ENCODE results near the gene ADGRV1.
"Not testable (repeated sequence)": the region's sequence is repeated elsewhere in the genome, so short reads cannot be mapped to it uniquely, and the experiment has no call there.

The ADGRV1 gene

DNA sequence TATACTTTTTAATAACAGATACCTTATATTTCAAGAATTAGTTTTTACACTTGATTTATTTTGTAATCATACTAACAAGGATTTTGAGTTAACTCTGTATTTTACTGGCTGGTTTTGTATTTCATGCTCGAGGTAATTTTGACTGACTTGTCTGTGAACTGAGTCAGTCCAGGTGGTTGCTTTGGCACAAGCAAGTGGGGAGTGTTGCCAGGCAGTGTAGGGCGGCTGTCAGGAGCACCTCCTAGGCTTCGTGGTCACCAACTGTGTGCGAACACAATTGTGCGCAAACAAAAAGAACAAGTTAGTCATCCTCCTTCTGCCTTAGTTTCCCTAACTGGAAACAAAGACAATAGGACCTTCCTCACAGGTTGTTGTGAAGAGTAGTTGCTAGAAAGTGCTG lies 286.3 kb downstream of the ADGRV1 start:
- DNase-seq (ENCODE audit: low read depth in 1 of 2, low spot score in 1 of 2), result peak in 1 of 2 experiments; percentile 16
- TF ChIP-seq JUND (IDR thresholded peaks at IDR 0.05; ENCODE audit: low read depth), result no peak
- in situ Hi-C loops (cut with HindIII; ENCODE audit: low pct_unique_long_range_greater_than_20kb, low sequenced_read_pairs), result no loop called here

GRCh38 chr5:90845723-90846554 lies 287.3 kb downstream of the ADGRV1 start:
- TF ChIP-seq JUND (IDR thresholded peaks at IDR 0.05; ENCODE audit: low read depth), result no peak
- no peak for DNase-seq (ENCODE audit: low read depth in 1 of 2, low spot score in 1 of 2)
- in situ Hi-C loops (cut with HindIII; ENCODE audit: low pct_unique_long_range_greater_than_20kb, low sequenced_read_pairs), result no loop called here

DNA sequence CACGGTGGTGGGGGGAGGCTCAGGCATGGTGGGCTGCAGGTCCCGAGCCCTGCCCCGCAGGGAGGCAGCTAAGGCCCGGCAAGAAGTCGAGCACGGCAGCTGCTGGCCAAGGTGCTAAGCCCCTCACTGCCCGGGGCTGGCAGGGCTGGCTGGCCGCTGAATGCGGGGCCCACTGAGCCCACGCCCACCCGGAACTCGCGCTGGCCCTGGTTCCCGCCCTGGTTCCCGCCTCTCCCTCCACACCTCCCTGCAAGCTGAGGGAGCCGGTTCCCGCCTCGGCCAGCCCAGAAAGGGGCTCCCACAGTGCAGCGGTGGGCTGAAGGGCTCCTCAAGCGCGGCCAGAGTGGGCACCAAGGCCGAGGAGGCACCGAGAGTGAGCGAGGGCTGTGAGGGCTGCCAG lies 289.0 kb downstream of the ADGRV1 start:
- in situ Hi-C loops (cut with HindIII; ENCODE audit: low pct_unique_long_range_greater_than_20kb, low sequenced_read_pairs), result not testable (repeated sequence)

DNA sequence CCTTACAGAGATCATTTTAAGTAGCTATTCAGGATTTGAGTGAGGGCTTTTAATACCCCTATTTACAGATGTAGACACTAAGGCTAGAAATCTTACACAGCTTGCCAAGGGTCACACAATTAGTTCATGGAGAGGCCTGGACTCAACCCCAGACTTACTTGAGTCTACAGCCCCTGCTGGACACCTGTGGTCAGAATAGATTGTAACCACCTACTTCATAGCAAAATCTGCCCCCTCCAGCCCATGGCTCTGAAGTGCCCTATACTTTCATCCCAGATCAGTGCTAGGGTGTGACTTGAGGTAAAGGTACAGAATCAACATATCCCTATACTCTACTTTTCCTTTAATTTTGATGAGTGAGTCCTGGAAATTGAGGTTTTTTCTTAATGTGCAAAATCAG lies 291.3 kb downstream of the ADGRV1 start:
- in situ Hi-C loops (cut with HindIII; ENCODE audit: low pct_unique_long_range_greater_than_20kb, low sequenced_read_pairs), result no loop called here
- no peak for DNase-seq (ENCODE audit: low read depth in 1 of 2, low spot score in 1 of 2)
- no peak for TF ChIP-seq JUND (IDR thresholded peaks at IDR 0.05; ENCODE audit: low read depth)

More for the DNA sequence above, 289.0 kb downstream of the ADGRV1 start:
- not testable (repeated sequence) for DNase-seq (ENCODE audit: low read depth in 1 of 2, low spot score in 1 of 2)

GRCh38 chr5:90852531-90852930 lies 293.9 kb downstream of the ADGRV1 start:
- in situ Hi-C loops (cut with HindIII; ENCODE audit: low pct_unique_long_range_greater_than_20kb, low sequenced_read_pairs), result no loop called here
- TF ChIP-seq JUND (IDR thresholded peaks at IDR 0.05; ENCODE audit: low read depth), result no peak
- DNase-seq (ENCODE audit: low read depth in 1 of 2, low spot score in 1 of 2), result no peak

- DNase-seq (ENCODE audit: low read depth in 1 of 2, low spot score in 1 of 2), result no peak
- TF ChIP-seq JUND (IDR thresholded peaks at IDR 0.05; ENCODE audit: low read depth), result no peak
- in situ Hi-C loops (cut with HindIII; ENCODE audit: low pct_unique_long_range_greater_than_20kb, low sequenced_read_pairs), result no loop called here
Observed at GRCh38 chr5:90853750-90854149, 295.2 kb downstream of the ADGRV1 start.

- DNase-seq (ENCODE audit: low read depth in 1 of 2, low spot score in 1 of 2), result no peak
- no peak for TF ChIP-seq JUND (IDR thresholded peaks at IDR 0.05; ENCODE audit: low read depth)
- in situ Hi-C loops (cut with HindIII; ENCODE audit: low pct_unique_long_range_greater_than_20kb, low sequenced_read_pairs), result no loop called here
Observed at GRCh38 chr5:90854169-90854568, 295.6 kb downstream of the ADGRV1 start.

- DNase-seq (ENCODE audit: low read depth in 1 of 2, low spot score in 1 of 2), result no peak
- in situ Hi-C loops (cut with HindIII; ENCODE audit: low pct_unique_long_range_greater_than_20kb, low sequenced_read_pairs), result no loop called here
Observed at GRCh38 chr5:90855296-90856010, 296.9 kb downstream of the ADGRV1 start.

GRCh38 chr5:90861843-90862586 lies 303.4 kb downstream of the ADGRV1 start:
- no peak for TF ChIP-seq JUND (IDR thresholded peaks at IDR 0.05; ENCODE audit: low read depth)
- DNase-seq (ENCODE audit: low read depth in 1 of 2, low spot score in 1 of 2), result no peak
- in situ Hi-C loops (cut with HindIII; ENCODE audit: low pct_unique_long_range_greater_than_20kb, low sequenced_read_pairs), result no loop called here

More at GRCh38 chr5:90855296-90856010, 296.9 kb downstream of the ADGRV1 start:
- no peak for TF ChIP-seq JUND (IDR thresholded peaks at IDR 0.05; ENCODE audit: low read depth)

DNA sequence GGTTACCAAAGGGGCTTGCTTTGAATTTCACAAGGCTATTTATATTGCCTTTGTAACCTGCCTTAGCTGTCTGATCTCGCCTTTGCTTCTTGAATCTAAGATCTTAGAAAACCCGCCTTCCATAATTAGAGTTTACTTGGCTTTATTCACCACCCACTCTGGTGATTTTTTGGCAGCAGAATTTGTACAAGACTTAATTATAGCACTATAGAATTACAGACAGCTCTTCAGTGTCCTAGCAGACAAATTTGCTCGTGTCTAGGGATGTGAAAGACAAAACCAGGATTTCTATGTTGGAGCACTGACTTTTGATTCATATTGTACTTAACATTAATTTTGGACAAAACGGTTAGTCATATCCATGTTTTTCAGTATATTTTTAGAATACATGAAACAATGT lies 306.6 kb downstream of the ADGRV1 start:
- no peak for TF ChIP-seq JUND (IDR thresholded peaks at IDR 0.05; ENCODE audit: low read depth)
- DNase-seq (ENCODE audit: low read depth in 1 of 2, low spot score in 1 of 2), result no peak
- in situ Hi-C loops (cut with HindIII; ENCODE audit: low pct_unique_long_range_greater_than_20kb, low sequenced_read_pairs), result no loop called here

GRCh38 chr5:90866333-90866732 lies 307.7 kb downstream of the ADGRV1 start:
- in situ Hi-C loops (cut with HindIII; ENCODE audit: low pct_unique_long_range_greater_than_20kb, low sequenced_read_pairs), result no loop called here
- DNase-seq (ENCODE audit: low read depth in 1 of 2, low spot score in 1 of 2), result peak; percentile 39 to 40
- TF ChIP-seq JUND (IDR thresholded peaks at IDR 0.05; ENCODE audit: low read depth), result no peak

GRCh38 chr5:90866915-90867731 lies 308.5 kb downstream of the ADGRV1 start:
- DNase-seq (ENCODE audit: low read depth in 1 of 2, low spot score in 1 of 2), result no peak
- TF ChIP-seq JUND (IDR thresholded peaks at IDR 0.05; ENCODE audit: low read depth), result no peak
- in situ Hi-C loops (cut with HindIII; ENCODE audit: low pct_unique_long_range_greater_than_20kb, low sequenced_read_pairs), result no loop called here
